NCI-H345 treated with DMSO at 0.1 percent for 48 hours (cell line): Measurements from ENCODE around the gene COBLL1.

Source experiments
- DNase-seq: peaks from one replicate; lab custom pipeline; 2025; ENCODE audit not compliant: unreplicated experiment; lab: John Stamatoyannopoulos, UW

COBLL1 gene

GRCh38 chr2:164818149-164819136, 23.2 kb downstream of the COBLL1 start:
- DNase-seq = no peak

DNA sequence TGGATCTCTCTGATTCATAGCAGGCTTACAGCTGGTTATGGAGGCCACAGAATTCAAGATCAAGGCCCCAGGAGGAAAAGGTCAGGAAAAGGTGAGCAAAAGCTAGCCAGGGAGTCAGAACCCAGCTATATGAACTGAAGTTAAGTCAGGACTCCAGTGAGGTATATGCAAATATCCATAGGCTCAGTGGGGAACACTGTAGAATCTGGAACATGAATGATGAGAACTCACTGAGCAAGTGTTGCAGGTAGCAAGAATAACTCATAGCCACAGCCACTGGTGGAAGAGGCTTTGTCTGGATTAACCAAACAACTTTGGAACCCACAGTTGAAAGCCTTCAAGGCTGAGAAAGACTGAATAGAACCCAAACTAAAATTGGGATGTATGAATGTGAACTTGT, 24.7 kb downstream of the COBLL1 start:
- no peak for DNase-seq

DNA sequence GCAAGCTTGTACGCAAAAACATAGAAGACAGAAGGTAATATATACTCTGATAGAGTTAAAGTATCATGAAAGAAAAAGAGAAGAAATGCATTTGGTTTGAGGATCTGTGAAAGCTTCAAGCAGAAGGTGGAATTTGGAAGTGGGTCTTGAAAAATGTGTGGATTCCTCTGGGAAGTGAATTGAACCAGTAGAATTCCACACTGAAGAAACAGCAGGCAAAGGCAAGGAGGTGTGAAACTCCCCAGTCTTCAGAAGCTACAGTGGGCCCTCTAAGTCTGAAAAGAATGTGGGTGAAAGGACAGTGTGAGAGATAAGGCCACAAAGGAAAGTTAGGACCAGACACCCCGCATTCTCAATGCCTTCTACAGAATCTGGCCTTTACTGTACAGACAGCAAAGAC, 25.6 kb downstream of the COBLL1 start:
- no peak for DNase-seq

GRCh38 chr2:164815071-164815793, 26.4 kb downstream of the COBLL1 start:
- DNase-seq = no peak

- DNase-seq = no peak
These were observed 28.1 kb downstream of the COBLL1 start for GRCh38 chr2:164813535-164813934.

- no peak for DNase-seq
These were observed 29.2 kb downstream of the COBLL1 start for GRCh38 chr2:164812378-164812777.

GRCh38 chr2:164811819-164812218, 29.8 kb downstream of the COBLL1 start:
- no peak for DNase-seq

DNA sequence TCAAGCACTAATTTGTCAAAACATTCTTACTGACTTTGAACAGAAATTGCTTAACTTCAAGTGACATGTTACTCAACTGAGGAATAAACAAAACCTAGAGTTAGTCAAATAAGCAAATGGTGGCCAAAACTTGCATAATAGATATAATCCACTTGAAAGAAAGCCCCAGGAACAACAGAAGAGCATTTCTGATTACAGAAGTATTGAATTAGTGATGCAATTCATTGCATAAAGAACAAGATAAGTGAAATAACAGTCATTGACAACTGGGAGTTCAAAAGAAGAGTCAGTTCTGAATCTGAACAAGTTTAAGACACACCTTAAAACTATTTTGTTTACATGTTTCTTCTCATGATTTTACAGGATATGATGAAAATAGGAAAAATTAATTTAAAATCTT, 30.8 kb downstream of the COBLL1 start:
- no peak for DNase-seq

- DNase-seq = no peak
These were observed 32.8 kb downstream of the COBLL1 start for GRCh38 chr2:164808776-164809175.

DNA sequence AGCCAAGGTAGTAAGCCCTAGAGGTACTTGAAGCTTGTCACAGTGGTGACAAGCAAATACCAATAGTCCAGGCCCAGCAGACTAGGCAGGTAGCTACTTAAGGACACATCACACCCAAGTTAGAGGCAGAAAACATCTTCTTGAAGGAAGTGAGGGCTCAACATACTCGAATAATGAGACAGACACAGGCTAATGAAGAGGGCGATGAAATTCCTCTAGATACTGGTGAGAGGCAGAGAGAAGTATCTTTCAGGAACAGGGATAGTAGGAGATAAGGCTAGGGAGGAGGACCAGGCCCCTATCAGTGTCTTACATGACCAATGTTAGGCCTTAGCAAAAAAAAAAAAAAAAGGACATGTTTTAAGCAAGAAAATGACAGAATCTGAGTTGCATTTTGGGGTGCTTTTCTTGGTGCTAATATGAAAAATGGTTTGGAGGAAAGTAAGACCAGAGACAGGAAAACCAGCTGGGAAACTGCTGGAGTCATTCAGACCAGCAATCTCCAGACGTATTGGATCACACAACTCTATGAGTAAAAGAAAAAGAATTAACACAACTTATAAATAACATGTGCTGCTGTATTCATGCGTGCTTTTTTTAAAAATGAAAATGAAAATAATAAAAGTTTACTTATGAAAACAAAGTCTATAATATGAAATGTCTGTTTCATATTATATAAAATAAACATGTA, 37.7 kb downstream of the COBLL1 start:
- no peak for DNase-seq

DNA sequence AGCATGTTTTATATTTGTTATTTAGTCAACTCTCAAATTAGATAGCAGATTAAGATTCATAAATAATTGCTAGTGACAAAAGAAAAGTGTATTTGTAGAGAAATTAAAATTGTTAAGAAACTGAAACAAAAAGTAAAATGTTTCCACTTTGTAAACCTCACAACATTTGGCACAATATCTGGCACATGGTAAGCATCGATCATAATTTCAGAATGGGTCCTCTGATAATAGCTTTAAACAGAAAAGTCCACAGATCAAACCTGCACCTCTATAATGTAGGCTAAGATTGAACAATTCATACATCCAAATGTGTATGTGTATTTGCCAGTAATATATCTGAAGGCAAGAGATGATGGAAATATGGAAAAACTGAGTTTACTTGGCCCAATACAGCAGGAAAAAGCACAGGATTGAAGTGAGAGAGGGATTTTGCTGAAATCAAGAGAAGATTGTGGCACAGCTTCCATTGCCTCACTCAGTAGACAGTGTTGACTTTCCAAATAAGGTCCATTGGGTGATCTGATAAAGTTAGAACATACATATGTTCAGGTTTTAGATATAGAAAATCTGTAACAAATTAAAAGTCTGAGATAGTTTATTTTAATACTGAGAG, 39.4 kb downstream of the COBLL1 start:
- DNase-seq = no peak

DNA sequence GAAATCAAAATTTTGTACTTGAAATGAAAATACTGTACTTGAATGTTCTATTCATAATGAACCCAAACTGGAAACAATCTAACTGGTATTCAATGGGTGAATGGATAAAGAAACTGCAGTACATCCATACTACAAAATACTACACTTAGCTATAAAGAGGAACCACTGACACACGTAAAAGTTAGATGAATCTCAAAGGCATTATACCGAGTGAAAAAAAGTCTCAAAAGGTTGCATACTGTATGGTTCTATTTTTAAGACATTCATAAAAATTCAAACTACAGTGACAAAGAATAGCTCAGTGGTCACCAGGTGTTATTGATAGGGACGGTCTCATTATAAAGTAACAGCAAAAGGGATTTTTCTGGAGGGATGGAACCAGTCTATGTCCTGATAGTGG, 41.1 kb downstream of the COBLL1 start:
- DNase-seq = no peak

GRCh38 chr2:164797627-164798026, 44.0 kb downstream of the COBLL1 start:
- no peak for DNase-seq

DNA sequence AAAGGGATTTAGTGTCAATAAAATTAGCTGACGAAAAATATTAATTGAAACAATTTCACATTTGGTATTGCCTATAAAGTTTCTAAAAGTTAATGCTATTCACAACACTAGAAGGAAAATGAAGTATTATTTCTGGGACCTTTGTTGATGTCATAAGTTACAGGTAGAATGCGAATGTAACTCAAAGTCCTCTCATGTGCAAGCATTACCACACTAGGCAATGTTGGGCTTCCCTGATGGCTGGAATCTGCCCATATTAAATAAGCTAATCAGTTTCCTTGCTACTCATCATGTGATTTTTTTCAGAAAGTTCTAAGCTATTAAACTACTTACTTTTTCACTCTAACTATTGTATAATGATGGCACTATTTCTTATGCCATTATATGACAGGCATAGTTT, 44.6 kb downstream of the COBLL1 start:
- no peak for DNase-seq

GRCh38 chr2:164794432-164795231, 47.0 kb downstream of the COBLL1 start:
- DNase-seq = no peak

DNA sequence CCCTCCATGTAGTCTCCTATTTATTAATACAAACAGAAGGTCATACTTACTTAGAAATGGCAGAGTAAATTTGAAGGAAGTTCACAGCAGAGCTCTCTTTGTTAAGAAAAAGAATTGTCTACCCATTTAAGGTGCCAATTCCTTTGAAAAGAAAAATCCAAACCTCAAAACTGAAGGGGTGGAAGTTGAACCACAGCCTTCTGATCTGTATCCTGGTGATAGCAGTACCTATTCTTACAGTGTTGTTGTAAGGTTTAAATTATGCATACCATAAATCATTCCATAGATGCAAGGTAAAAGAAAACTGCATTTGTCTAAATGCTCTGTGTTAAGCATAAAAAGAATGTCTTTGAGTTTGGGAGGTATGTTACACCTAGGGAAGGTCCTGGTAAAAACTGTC, 47.6 kb downstream of the COBLL1 start:
- no peak for DNase-seq

DNA sequence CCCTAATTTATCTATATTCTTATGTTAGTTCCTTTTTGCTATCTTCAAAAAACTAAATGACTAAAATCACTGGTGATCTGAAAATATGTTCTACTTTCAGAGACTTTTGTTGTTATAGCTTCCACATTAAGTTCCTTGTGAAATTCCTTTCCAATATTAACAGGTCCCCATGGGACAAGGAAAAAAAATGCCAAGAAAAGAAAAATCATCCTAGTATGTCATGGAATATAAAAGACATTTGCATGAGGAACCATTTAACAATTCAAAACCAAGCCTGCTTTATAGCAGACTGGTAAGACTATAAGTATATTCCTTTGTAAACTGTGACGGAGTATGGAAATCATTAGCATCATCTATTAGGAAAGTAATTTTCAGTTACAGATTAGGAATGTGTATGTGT, 48.1 kb downstream of the COBLL1 start:
- no peak for DNase-seq

- DNase-seq = no peak
These were observed 49.1 kb downstream of the COBLL1 start for GRCh38 chr2:164792316-164793170.

DNA sequence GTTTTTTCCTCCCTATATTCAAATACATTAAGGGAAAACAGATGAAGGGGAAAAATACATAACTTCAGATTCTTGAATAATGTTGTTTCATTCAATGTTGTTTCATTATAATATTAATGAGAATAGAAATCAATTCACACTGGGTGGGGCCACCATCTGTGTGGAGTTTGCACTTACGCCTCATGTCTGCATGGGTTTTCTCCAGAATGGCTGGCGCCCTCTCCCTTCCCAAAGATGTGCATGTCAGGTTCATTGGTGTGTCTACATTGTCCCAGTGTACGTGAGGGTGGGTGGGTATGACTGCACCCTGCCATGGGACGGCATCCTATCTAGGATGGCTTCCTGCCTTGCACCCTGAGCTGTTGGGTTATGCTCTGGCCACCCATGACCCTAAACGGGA, 51.7 kb downstream of the COBLL1 start:
- no peak for DNase-seq
